ENCODE measurements around the gene LRBA. TPM values are rescaled to one million over a fixed set of nuclear protein-coding genes. Genes with fewer than 3 reads are reported as not detected.

LRBA gene
- total and polyA plus RNA-seq, 9 donors = 9.7 to 49.2 (median 30.4) TPM

DNA sequence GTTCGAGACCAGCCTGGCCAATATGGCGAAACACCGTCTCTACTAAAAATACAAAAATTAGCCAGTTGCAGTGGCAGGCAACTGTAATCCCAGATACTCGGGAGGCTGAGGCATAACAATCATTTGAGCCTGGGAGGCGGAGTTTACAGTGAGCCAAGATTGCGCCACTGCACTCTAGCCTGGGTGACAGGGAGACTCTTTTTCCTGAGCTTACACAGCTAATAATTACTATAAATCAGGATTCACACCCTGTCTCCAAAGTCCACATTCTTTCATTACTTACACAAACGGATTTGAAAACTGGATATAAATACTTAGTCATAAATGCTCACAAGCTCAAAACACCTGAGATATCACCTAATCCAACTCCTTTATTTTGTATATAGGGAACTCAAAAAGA lies 151.6 kb downstream of the LRBA start:
- 91 to 94% (median 94%) methylated on average over 7 of the region's 7 CpGs for WGBS, 3 donors
- Histone ChIP-seq H3K4me3 (no peak overlapping the region), H3K4me1 (ENCODE audit: insufficient read depth) (no peaks in the 10 kb centered on the region), H3K27me3 (no peaks in the 10 kb centered on the region), H3K27ac (no peak overlapping the region), H3K9me3 (no peaks in the 10 kb centered on the region), H3K36me3 (no peaks in the 10 kb centered on the region)
- TF ChIP-seq POLR2A (IDR thresholded peaks at IDR 0.05) (no peak), EP300 (IDR thresholded peaks at IDR 0.05) (no peak)
- TF ChIP-seq, protein P1, sequence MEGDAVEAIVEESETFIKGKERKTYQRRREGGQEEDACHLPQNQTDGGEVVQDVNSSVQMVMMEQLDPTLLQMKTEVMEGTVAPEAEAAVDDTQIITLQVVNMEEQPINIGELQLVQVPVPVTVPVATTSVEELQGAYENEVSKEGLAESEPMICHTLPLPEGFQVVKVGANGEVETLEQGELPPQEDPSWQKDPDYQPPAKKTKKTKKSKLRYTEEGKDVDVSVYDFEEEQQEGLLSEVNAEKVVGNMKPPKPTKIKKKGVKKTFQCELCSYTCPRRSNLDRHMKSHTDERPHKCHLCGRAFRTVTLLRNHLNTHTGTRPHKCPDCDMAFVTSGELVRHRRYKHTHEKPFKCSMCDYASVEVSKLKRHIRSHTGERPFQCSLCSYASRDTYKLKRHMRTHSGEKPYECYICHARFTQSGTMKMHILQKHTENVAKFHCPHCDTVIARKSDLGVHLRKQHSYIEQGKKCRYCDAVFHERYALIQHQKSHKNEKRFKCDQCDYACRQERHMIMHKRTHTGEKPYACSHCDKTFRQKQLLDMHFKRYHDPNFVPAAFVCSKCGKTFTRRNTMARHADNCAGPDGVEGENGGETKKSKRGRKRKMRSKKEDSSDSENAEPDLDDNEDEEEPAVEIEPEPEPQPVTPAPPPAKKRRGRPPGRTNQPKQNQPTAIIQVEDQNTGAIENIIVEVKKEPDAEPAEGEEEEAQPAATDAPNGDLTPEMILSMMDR (IDR thresholded peaks at IDR 0.05) = no peak
- DNase-seq = no peak
- intact Hi-C loops (cut with DNase I) = loop anchor here (10.0 kb wide), 3 partner anchors 569 to 879 kb away; no protein-coding TSS in a partner anchor

DNA sequence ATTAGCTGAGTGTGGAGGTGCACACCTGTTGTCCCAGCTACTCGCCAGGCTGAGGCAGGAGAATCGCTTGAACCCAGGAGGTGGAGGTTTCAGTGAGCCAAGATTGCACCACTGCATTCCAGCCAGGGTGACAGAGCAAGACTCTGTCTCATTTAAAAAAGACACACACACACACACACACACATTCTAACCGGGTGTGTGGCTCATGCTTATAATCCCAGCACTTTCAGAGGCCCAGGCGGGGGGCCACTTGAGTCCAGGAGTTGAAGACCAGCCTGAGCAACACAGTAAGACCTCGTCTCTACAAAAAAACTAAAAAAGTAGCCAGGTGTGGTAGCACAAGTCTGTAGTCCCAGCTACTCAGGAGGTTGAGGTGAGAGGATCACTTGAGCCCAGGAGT lies 152.3 kb downstream of the LRBA start:
- H3K36me3 ChIP-seq = no peaks in the 10 kb centered on the region
- H3K9me3 ChIP-seq = no peaks in the 10 kb centered on the region
- H3K4me3 ChIP-seq = no peak overlapping the region
- intact Hi-C loops (cut with DNase I) = loop anchor here (10.0 kb wide), 3 partner anchors 568 to 878 kb away; no protein-coding TSS in a partner anchor
- TF ChIP-seq POLR2A (IDR thresholded peaks at IDR 0.05) (no peak), EP300 (IDR thresholded peaks at IDR 0.05) (no peak)
- TF ChIP-seq, protein P1 (IDR thresholded peaks at IDR 0.05) = no peak
- 94 to 96% (median 95%) methylated on average over 5 of the region's 5 CpGs for WGBS, 3 donors
- H3K27me3 ChIP-seq = no peaks in the 10 kb centered on the region
- no peaks in the 10 kb centered on the region for H3K4me1 ChIP-seq (ENCODE audit: insufficient read depth)
- no peak for DNase-seq
- no peak overlapping the region for H3K27ac ChIP-seq

DNA sequence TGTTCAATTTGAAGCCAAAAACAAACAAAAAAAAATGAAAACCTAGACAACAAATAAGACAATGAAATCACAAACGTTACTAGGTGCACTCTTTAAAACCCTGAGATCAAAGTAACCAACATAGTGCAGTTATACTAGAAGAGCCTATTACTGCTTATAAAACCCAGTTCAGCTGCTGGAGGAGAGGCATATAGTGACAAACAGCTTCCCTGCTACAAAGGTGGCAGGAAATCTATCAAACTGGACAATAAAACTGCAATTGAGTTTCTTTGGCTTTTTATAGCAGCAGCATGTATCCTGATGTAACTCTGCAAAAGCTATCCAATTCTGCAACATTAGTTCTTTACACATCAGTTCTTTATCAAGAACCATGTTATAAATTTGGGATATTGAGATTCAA lies 155.6 kb downstream of the LRBA start:
- no peak for DNase-seq
- no peaks in the 10 kb centered on the region for H3K4me1 ChIP-seq (ENCODE audit: insufficient read depth)
- TF ChIP-seq EP300 (IDR thresholded peaks at IDR 0.05) = no peak
- TF ChIP-seq, protein P1 (IDR thresholded peaks at IDR 0.05) = no peak
- TF ChIP-seq POLR2A (IDR thresholded peaks at IDR 0.05) = no peak
- intact Hi-C loops (cut with DNase I) = no loop called here
- 19 to 39% (median 34%) methylated on average over 1 of the region's 1 CpG for WGBS, 3 donors
- H3K4me3 ChIP-seq = no peak overlapping the region
- H3K9me3 ChIP-seq = no peaks in the 10 kb centered on the region
- no peak overlapping the region for H3K27ac ChIP-seq
- H3K36me3 ChIP-seq = no peaks in the 10 kb centered on the region
- no peaks in the 10 kb centered on the region for H3K27me3 ChIP-seq

DNA sequence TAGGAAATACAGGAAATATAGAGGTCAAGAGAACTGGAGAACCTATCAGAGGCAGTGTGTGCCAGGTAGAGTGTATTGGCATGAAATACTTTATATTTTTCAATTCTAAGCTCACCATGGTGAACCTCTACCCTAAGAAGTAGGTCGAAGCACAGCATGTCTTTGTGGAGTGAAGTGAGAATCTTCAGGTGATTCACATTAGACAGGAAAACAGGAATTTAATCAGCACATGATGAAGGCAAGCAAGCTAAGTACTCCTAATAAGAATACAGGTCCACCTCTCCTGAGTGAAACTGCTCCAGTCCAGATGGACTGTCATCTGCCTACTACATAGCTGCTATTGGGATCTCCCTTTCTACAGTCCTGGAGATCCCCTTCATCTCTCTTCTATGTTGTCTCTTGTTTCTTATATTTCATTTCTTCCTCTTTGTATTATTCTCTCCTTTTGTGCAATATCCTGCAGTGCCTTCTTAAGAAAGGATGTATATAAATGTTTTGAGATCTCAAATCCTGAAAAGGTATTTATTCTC lies 159.0 kb downstream of the LRBA start:
- Histone ChIP-seq H3K4me1 (ENCODE audit: insufficient read depth) (no peaks in the 10 kb centered on the region), H3K4me3 (no peak overlapping the region), H3K27ac (no peak overlapping the region), H3K36me3 (no peaks in the 10 kb centered on the region), H3K27me3 (no peaks in the 10 kb centered on the region), H3K9me3 (no peaks in the 10 kb centered on the region)
- WGBS, 3 donors = 94 to 100% (median 100%) methylated on average over 1 of the region's 1 CpG
- no peak for DNase-seq
- intact Hi-C loops (cut with DNase I) = no loop called here
- TF ChIP-seq POLR2A (IDR thresholded peaks at IDR 0.05) (no peak), EP300 (IDR thresholded peaks at IDR 0.05) (no peak)
- TF ChIP-seq, protein P1 (IDR thresholded peaks at IDR 0.05) = no peak

All from ovary (tissue), 9 donors.